ENCODE data around the gene PABPN1. TPM values are rescaled to one million over a fixed set of nuclear protein-coding genes. Genes with fewer than 3 reads are reported as not detected.

The PABPN1 gene
- total and polyA plus RNA-seq, 2 of the 13 experiments (the other 11 are each of a cell fraction or from before 2014, with no cell fraction given), result 233 to 524 TPM

DNA sequence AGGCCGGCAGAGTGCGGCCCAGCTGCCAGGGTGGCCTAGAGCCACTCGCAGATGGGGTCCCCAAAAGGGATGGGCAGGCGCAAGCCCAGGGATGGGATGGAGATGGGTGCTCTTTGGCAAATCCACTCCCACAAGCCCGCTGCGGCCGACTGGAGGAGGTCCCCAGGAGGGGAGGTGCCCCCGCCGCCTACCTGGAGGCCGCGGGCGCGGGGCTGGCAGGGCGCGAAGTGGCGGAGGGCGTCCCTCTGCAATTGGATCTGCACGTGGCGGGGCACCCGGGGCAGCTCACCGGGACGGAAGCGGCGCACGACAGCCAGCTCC is 19.3 kb upstream of the PABPN1 start (continued):
- TF ChIP-seq, protein P1, sequence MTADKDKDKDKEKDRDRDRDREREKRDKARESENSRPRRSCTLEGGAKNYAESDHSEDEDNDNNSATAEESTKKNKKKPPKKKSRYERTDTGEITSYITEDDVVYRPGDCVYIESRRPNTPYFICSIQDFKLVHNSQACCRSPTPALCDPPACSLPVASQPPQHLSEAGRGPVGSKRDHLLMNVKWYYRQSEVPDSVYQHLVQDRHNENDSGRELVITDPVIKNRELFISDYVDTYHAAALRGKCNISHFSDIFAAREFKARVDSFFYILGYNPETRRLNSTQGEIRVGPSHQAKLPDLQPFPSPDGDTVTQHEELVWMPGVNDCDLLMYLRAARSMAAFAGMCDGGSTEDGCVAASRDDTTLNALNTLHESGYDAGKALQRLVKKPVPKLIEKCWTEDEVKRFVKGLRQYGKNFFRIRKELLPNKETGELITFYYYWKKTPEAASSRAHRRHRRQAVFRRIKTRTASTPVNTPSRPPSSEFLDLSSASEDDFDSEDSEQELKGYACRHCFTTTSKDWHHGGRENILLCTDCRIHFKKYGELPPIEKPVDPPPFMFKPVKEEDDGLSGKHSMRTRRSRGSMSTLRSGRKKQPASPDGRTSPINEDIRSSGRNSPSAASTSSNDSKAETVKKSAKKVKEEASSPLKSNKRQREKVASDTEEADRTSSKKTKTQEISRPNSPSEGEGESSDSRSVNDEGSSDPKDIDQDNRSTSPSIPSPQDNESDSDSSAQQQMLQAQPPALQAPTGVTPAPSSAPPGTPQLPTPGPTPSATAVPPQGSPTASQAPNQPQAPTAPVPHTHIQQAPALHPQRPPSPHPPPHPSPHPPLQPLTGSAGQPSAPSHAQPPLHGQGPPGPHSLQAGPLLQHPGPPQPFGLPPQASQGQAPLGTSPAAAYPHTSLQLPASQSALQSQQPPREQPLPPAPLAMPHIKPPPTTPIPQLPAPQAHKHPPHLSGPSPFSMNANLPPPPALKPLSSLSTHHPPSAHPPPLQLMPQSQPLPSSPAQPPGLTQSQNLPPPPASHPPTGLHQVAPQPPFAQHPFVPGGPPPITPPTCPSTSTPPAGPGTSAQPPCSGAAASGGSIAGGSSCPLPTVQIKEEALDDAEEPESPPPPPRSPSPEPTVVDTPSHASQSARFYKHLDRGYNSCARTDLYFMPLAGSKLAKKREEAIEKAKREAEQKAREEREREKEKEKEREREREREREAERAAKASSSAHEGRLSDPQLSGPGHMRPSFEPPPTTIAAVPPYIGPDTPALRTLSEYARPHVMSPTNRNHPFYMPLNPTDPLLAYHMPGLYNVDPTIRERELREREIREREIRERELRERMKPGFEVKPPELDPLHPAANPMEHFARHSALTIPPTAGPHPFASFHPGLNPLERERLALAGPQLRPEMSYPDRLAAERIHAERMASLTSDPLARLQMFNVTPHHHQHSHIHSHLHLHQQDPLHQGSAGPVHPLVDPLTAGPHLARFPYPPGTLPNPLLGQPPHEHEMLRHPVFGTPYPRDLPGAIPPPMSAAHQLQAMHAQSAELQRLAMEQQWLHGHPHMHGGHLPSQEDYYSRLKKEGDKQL (CRISPR knock-in tag; IDR thresholded peaks at IDR 0.05; ENCODE audit: low read depth), result no peak; the same call in 1 of the 2 replicates
- TF ChIP-seq ZNF292 (CRISPR knock-in tag; IDR thresholded peaks at IDR 0.05; ENCODE audit: borderline replicate concordance, low read depth), result no peak; the same call in 1 of the 2 replicates
- no peak; the same call in none of the 2 replicates for TF ChIP-seq ARNT2 (CRISPR knock-in tag; IDR thresholded peaks at IDR 0.05; ENCODE audit: low read depth)
- TF ChIP-seq, protein P2, sequence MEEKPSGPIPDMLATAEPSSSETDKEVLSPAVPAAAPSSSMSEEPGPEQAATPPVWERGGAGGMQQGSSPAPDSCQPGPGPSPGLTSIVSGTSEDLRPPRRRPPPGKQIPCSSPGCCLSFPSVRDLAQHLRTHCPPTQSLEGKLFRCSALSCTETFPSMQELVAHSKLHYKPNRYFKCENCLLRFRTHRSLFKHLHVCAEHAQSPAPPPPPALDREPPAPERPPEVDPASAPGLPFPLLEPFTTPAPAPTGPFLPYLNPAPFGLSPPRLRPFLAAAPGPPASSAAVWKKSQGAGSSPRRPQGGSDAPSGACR (CRISPR knock-in tag; IDR thresholded peaks at IDR 0.05), result no peak
- peak; percentile 86; the same call in 1 of the 2 replicates for TF ChIP-seq DNMT1 (CRISPR knock-in tag; IDR thresholded peaks at IDR 0.05)
- peak; percentile 69; the same call in 1 of the 2 replicates for TF ChIP-seq ETV5 (CRISPR knock-in tag; IDR thresholded peaks at IDR 0.05; ENCODE audit: borderline replicate concordance)
- no peak for TF ChIP-seq ATF7-NPFF (CRISPR knock-in tag; IDR thresholded peaks at IDR 0.05; ENCODE audit: low read depth)
- TF ChIP-seq MTA3 (CRISPR knock-in tag; IDR thresholded peaks at IDR 0.05), result 0 out of 2 replicates have a peak, but pooled peaks have one; percentile 71
- peak; percentile 74 for TF ChIP-seq SPEN (CRISPR knock-in tag; IDR thresholded peaks at IDR 0.05; ENCODE audit: low read depth)
- no peak for TF ChIP-seq MTF2 (CRISPR knock-in tag; IDR thresholded peaks at IDR 0.05; ENCODE audit: borderline replicate concordance)
- TF ChIP-seq ZNF317 (CRISPR knock-in tag; IDR thresholded peaks at IDR 0.05), result peak; percentile 87
- peak; percentile 96; the same call in 1 of the 2 replicates for TF ChIP-seq ZNF484 (CRISPR knock-in tag; IDR thresholded peaks at IDR 0.05; ENCODE audit: borderline replicate concordance, low read depth)
- no peak for TF ChIP-seq ZMYM2 (CRISPR knock-in tag; IDR thresholded peaks at IDR 0.05)
- TF ChIP-seq FOSL1 (CRISPR knock-in tag; IDR thresholded peaks at IDR 0.05; ENCODE audit: borderline replicate concordance), result peak; percentile 46; the same call in 1 of the 2 replicates
- peak; percentile 44 for TF ChIP-seq SMYD3 (CRISPR knock-in tag; IDR thresholded peaks at IDR 0.05)
- peak; percentile 96; the same call in 1 of the 2 replicates for TF ChIP-seq ZNF225 (CRISPR knock-in tag; IDR thresholded peaks at IDR 0.05)
- no peak for TF ChIP-seq RORA (CRISPR knock-in tag; IDR thresholded peaks at IDR 0.05)
- TF ChIP-seq HOXA9 (CRISPR knock-in tag; IDR thresholded peaks at IDR 0.05; ENCODE audit: borderline replicate concordance), result no peak
- TF ChIP-seq, protein P3, sequence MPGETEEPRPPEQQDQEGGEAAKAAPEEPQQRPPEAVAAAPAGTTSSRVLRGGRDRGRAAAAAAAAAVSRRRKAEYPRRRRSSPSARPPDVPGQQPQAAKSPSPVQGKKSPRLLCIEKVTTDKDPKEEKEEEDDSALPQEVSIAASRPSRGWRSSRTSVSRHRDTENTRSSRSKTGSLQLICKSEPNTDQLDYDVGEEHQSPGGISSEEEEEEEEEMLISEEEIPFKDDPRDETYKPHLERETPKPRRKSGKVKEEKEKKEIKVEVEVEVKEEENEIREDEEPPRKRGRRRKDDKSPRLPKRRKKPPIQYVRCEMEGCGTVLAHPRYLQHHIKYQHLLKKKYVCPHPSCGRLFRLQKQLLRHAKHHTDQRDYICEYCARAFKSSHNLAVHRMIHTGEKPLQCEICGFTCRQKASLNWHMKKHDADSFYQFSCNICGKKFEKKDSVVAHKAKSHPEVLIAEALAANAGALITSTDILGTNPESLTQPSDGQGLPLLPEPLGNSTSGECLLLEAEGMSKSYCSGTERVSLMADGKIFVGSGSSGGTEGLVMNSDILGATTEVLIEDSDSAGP (CRISPR knock-in tag; IDR thresholded peaks at IDR 0.05; ENCODE audit: borderline replicate concordance), result no peak
- TF ChIP-seq ELF1 (CRISPR knock-in tag; IDR thresholded peaks at IDR 0.05), result peak; percentile 68
- no peak for TF ChIP-seq BRD4 (CRISPR knock-in tag; IDR thresholded peaks at IDR 0.05)
- TF ChIP-seq, protein P4, sequence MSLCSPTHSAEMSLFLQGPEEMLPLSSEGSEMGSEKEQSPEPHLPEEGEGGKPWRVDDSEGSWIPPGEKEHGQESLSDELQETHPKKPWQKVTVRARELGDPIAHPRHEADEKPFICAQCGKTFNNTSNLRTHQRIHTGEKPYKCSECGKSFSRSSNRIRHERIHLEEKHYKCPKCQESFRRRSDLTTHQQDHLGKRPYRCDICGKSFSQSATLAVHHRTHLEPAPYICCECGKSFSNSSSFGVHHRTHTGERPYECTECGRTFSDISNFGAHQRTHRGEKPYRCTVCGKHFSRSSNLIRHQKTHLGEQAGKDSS (CRISPR knock-in tag; IDR thresholded peaks at IDR 0.05; ENCODE audit: borderline replicate concordance, low read depth), result no peak
- peak; percentile 90 for TF ChIP-seq TEAD2 (CRISPR knock-in tag; IDR thresholded peaks at IDR 0.05)
